ENCODE results near the gene IGDCC3. TPM values are rescaled to one million over a fixed set of nuclear protein-coding genes. Genes with fewer than 3 reads are reported as not detected.
A peak's percentile ranks its signal among the peaks of the same experiment; 100 is the strongest.

Gene IGDCC3
- total and polyA plus RNA-seq, 2 of the 8 experiments (the other 6 are each of a cell fraction or from before 2014, with no cell fraction given), result 26.8 to 45.7 TPM

DNA sequence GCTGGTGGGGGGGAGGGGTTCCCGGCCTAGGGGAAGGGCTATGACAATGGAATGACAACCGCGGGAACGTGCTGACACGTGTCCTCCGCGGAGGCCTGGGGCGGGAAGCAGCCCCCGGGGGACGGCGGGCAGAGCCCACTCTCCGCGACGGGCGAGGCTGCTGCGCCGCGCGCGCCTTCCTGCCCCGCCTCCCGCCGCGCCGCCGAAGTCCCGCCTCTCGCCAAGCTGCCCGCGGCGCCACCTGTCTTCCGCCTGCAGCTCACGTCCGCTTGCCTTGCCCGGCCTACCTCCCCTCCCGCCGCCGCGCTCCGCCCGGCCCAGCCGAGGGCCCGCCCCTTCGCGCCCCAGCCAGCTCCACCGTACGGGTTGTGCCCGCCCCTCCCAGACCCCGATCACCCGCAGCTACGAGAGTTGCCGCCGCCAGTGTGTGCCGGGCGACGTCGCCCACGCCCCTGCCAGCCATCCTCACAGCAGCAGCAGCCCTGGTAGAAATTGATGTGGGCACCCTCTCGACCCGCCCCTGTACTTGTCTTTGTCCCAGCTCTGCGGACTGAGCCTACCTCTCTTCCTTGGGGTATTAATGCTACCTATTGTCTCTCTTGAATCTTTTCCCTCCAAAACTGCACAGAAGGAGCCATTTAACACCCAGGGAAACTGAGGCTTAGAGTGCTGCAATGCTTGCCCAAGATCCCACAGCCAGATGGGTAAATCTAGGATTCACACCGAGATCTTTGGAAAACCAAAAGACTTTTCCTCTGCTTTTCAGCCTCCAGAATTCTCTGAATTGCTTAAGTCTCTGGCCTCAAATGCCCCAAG, 90.9 kb downstream of the IGDCC3 start, which contains the start of gene PARP16:
Gene PARP16 (minus strand): TSS at position 180 of the 816 bp plus-strand sequence. CDS start 457 bp downstream, outside the sequence.
- Histone ChIP-seq H3K4ac (replicated peaks; ENCODE audit: insufficient read length, low read depth, low read length) (no peak within 1 kb of the TSS), H3K4me2 (ENCODE audit: insufficient read depth in 1 of 2, low read depth in 2 of 2, low read length in 2 of 2) (peak within 1 kb of the TSS; percentile 93 to 100), H3K27ac (ENCODE audit: low read depth, low read length) (0 out of 2 replicates have a peak within 1 kb of the TSS, but pooled peaks have one; percentile 31), H4K20me1 (replicated peaks in 1 of 2; ENCODE audit: control insufficient read depth in 1 of 2, insufficient read depth in 2 of 2, low read length in 2 of 2) (no peaks in the 10 kb centered on the region), H2BK12ac (ENCODE audit: low read depth, low read length) (no peak within 1 kb of the TSS; the same call in 1 of the 2 replicates), H2BK5ac (ENCODE audit: low read depth, low read length) (no peak within 1 kb of the TSS; the same call in 1 of the 2 replicates), H3K56ac (replicated peaks; ENCODE audit: insufficient read length, low read depth, low read length) (no peak within 1 kb of the TSS), H2AFZ (ENCODE audit: low read length) (peak within 1 kb of the TSS; percentile 87), H2BK20ac (ENCODE audit: low read length) (0 out of 2 replicates have a peak within 1 kb of the TSS, but pooled peaks have one; percentile 51), H3K79me1 (ENCODE audit: low read depth, low read length) (no peaks in the 10 kb centered on the region), H3K79me2 (ENCODE audit: control insufficient read depth in 1 of 2, insufficient read depth in 2 of 2, low read length in 2 of 2) (no peaks in the 10 kb centered on the region), H3K27me3 (replicated peaks in 1 of 4; ENCODE audit: control insufficient read depth in 3 of 4, extremely low read depth in 1 of 4, insufficient read depth in 3 of 4, low read length in 3 of 4) (peaks cover 0 to 10% (median 10%) of the 10 kb centered on the region in 4 experiments; a peak in 6 of 7 replicates), H4K8ac (ENCODE audit: extremely low read depth, insufficient read depth, low read length) (peak within 1 kb of the TSS; percentile 96), H3K23me2 (ENCODE audit: low read depth, low read length) (peaks cover 8% of the 10 kb centered on the region), H3K9me3 (ENCODE audit: insufficient read depth in 2 of 2, low read depth in 1 of 2, low read length in 1 of 2) (no peaks in the 10 kb centered on the region), H4K5ac (ENCODE audit: insufficient read length, low read depth, low read length) (peak within 1 kb of the TSS; percentile 32), H3K4me3 (ENCODE audit: extremely low read depth in 1 of 4, insufficient read depth in 2 of 4, low read depth in 3 of 4, low read length in 4 of 4) (peak within 1 kb of the TSS; percentile 69 to 77 (median 75)), H3K18ac (ENCODE audit: extremely low read depth, low read length) (peak within 1 kb of the TSS; percentile 78), H3K23ac (ENCODE audit: insufficient read length) (no peak within 1 kb of the TSS), H3K14ac (ENCODE audit: insufficient read length) (no peak within 1 kb of the TSS), H2AK5ac (ENCODE audit: low read depth, low read length) (peak within 1 kb of the TSS; percentile 20; the same call in 1 of the 2 replicates), H3K36me3 (ENCODE audit: control insufficient read depth in 2 of 4, insufficient read depth in 4 of 4, low read length in 3 of 4) (no peaks in the 10 kb centered on the region), H2BK15ac (ENCODE audit: low read length) (peak within 1 kb of the TSS; percentile 95), H3K9ac (replicated peaks in 1 of 4; ENCODE audit: extremely low read depth in 1 of 4, low read depth in 3 of 4, low read length in 3 of 4) (peak within 1 kb of the TSS in 3 of 4 experiments; percentile 59 to 71 (median 67); a peak in 6 of 7 replicates), H3K4me1 (replicated peaks in 1 of 4; ENCODE audit: control insufficient read depth in 3 of 4, insufficient read depth in 4 of 4, low read length in 3 of 4) (peaks cover 0 to 10% (median 7%) of the 10 kb centered on the region in 4 experiments; a peak in 5 of 7 replicates), H2BK120ac (replicated peaks; ENCODE audit: low read depth, low read length) (peak within 1 kb of the TSS; percentile 18), H4K91ac (replicated peaks; ENCODE audit: insufficient read length, low read length) (peak within 1 kb of the TSS; percentile 57)
- ChIA-PET CTCF (ENCODE audit: partially characterized antibody) (interaction anchor here (0.7 to 11.1 kb wide), 21 partner anchors 9 to 253 kb away, joined by 3 to 114 read pairs (median 4); partner anchors contain the start of gene CILP), POLR2A (ENCODE audit: partially characterized antibody) (interaction anchor here (0.8 to 10.1 kb wide), 9 partner anchors 9 to 129 kb away, joined by 3 to 123 read pairs (median 5); partner anchors contain the start of genes CILP, CLPX and RNU5B-1)
- 10% methylated on average over 12 of the region's 62 CpGs; no CpG with 5 or more reads in 1 of the 2 experiments for WGBS, 2 experiments (ENCODE audit: extremely low coverage in 1 of 2, insufficient coverage in 1 of 2, insufficient read length in 1 of 2, insufficient replicate concordance in 2 of 2, low coverage in 1 of 2, low lambda C conversion rate in 2 of 2, missing lambda C conversion rate in 1 of 2)
- FAIRE-seq (no peak), DNase-seq (ENCODE audit: low read depth in 1 of 2, low spot score in 2 of 2) (peak in 1 of 2 experiments; percentile 93)
- TF ChIP-seq POU5F1 (IDR thresholded peaks at IDR 0.05; ENCODE audit: low read depth, low read length) (no peak), HDAC6 (IDR thresholded peaks at IDR 0.05; ENCODE audit: low read depth, low read length) (no peak), EGR1 (IDR thresholded peaks at IDR 0.05; ENCODE audit: borderline replicate concordance, low read depth, low read length) (peak; percentile 37; the same call in 1 of the 2 replicates), TEAD4 (IDR thresholded peaks at IDR 0.05; ENCODE audit: low read depth, low read length) (no peak), SP2 (IDR thresholded peaks at IDR 0.05; ENCODE audit: low read length) (no peak), SIN3A (conservative IDR thresholded peaks at IDR 0.05 in 1 of 2, IDR thresholded peaks at IDR 0.05 in 1 of 2; ENCODE audit: low read depth in 1 of 2, low read length in 2 of 2) (peak; percentile 78 to 84; a peak in 2 of 4 replicates)
- TF ChIP-seq, protein P1, sequence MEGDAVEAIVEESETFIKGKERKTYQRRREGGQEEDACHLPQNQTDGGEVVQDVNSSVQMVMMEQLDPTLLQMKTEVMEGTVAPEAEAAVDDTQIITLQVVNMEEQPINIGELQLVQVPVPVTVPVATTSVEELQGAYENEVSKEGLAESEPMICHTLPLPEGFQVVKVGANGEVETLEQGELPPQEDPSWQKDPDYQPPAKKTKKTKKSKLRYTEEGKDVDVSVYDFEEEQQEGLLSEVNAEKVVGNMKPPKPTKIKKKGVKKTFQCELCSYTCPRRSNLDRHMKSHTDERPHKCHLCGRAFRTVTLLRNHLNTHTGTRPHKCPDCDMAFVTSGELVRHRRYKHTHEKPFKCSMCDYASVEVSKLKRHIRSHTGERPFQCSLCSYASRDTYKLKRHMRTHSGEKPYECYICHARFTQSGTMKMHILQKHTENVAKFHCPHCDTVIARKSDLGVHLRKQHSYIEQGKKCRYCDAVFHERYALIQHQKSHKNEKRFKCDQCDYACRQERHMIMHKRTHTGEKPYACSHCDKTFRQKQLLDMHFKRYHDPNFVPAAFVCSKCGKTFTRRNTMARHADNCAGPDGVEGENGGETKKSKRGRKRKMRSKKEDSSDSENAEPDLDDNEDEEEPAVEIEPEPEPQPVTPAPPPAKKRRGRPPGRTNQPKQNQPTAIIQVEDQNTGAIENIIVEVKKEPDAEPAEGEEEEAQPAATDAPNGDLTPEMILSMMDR (IDR thresholded peaks at IDR 0.05; ENCODE audit: control extremely low read depth in 1 of 3, insufficient read depth in 1 of 3, low read depth in 1 of 3, low read length in 3 of 3), result peak; percentile 37 to 66 (median 45)

Data from H1 (cell line).